WTC11 (cell line): Measurements from ENCODE around the gene HPSE. TPM values are rescaled to one million over a fixed set of nuclear protein-coding genes. Genes with fewer than 3 reads are reported as not detected.

Experiments
- ATAC-seq: fragments of 200-7000 bp; cut with Tn5 transposase; 2 replicates; pipeline ENCODE4 v1.10.0; 2021; ENCODE audit warnings: mild to moderate bottlenecking, moderate library complexity
- CTCF ChIA-PET: fragments of 300-600 bp; sonication (Branson Sonifier 250); formaldehyde crosslinking; loops from one replicate; lab custom pipeline; 2021; ENCODE audit warnings: antibody characterized with exemption; lab: Charles Lee
- POLR2A ChIA-PET: fragments of 350-600 bp; sonication (Branson Sonifier 250); formaldehyde crosslinking; loops from one replicate; lab custom pipeline; 2021; ENCODE audit warnings: antibody characterized with exemption; lab: Charles Lee
- DNase-seq: peaks from one replicate; pipeline ENCODE4 v3.0.0; 2021; ENCODE audit warnings: low spot score
- H3K27ac Mint-ChIP-seq: 2 replicates; pipeline ENCODE4 v1.8.0; 2021; ENCODE audit warnings: mixed read lengths
- H3K27me3 Mint-ChIP-seq: 2 replicates; pipeline ENCODE4 v1.8.0; 2021; ENCODE audit warnings: low read depth, mild to moderate bottlenecking, moderate library complexity, mixed read lengths
- H3K36me3 Mint-ChIP-seq: 2 replicates; pipeline ENCODE4 v1.8.0; 2021; ENCODE audit warnings: mixed read lengths
- H3K4me1 Mint-ChIP-seq: 2 replicates; pipeline ENCODE4 v1.8.0; 2022; ENCODE audit warnings: mixed read lengths
- H3K4me3 Mint-ChIP-seq: 2 replicates; pipeline ENCODE4 v1.8.0; 2021; ENCODE audit warnings: mild to moderate bottlenecking, moderate library complexity, mixed read lengths
- H3K9me3 Mint-ChIP-seq: 2 replicates; pipeline ENCODE4 v1.8.0; 2021; ENCODE audit warnings: mixed read lengths
- ATF1 ChIP-seq: sonication (generic); formaldehyde crosslinking; IDR thresholded peaks from 2 replicates; pipeline ENCODE4 v1.8.1; 2023; ENCODE audit warnings: mild to moderate bottlenecking, moderate library complexity, missing genetic modification reagents
- CREB1 ChIP-seq: sonication (generic); formaldehyde crosslinking; IDR thresholded peaks from 2 replicates; pipeline ENCODE4 v1.8.0; 2023; ENCODE audit warnings: mild to moderate bottlenecking, missing genetic modification reagents
- EMX1 ChIP-seq: fragments of 250-450 bp; sonication (Bioruptor Pico); IDR thresholded peaks from 2 replicates; pipeline ENCODE4 v1.8.0; 2021; ENCODE audit warnings: mild to moderate bottlenecking
- JAZF1 ChIP-seq: fragments of 250-450 bp; sonication (Bioruptor Pico); IDR thresholded peaks from 2 replicates; pipeline ENCODE4 v1.9.0; 2021; ENCODE audit warnings: moderate library complexity, mild to moderate bottlenecking, inconsistent platforms
- MYBL2 ChIP-seq: sonication (generic); formaldehyde crosslinking; IDR thresholded peaks from 2 replicates; pipeline ENCODE4 v1.8.1; 2023; ENCODE audit warnings: mild to moderate bottlenecking, moderate library complexity, missing genetic modification reagents
- NFYB ChIP-seq: sonication (generic); formaldehyde crosslinking; conservative IDR thresholded peaks from 2 replicates; pipeline ENCODE4 v1.8.0; 2022; ENCODE audit warnings: low read depth, missing genetic modification reagents
- SMAD3 ChIP-seq: sonication (generic); formaldehyde crosslinking; IDR thresholded peaks from 2 replicates; pipeline ENCODE4 v1.8.0; 2022; ENCODE audit warnings: missing genetic modification reagents, mild to moderate bottlenecking, borderline replicate concordance
- TEAD4 ChIP-seq: sonication (generic); formaldehyde crosslinking; IDR thresholded peaks from 2 replicates; pipeline ENCODE4 v1.8.0; 2022; ENCODE audit warnings: mild to moderate bottlenecking, missing genetic modification reagents
- ZNF138 ChIP-seq: sonication (generic); formaldehyde crosslinking; conservative IDR thresholded peaks from 2 replicates; pipeline ENCODE4 v1.8.1; 2022; ENCODE audit warnings: mild to moderate bottlenecking, moderate library complexity, missing genetic modification reagents
- ZNF263 ChIP-seq: sonication (generic); formaldehyde crosslinking; IDR thresholded peaks from 2 replicates; pipeline ENCODE4 v1.8.1; 2022; ENCODE audit warnings: low read depth, mild to moderate bottlenecking, moderate library complexity, missing genetic modification reagents
- ZNF423 ChIP-seq: fragments of 250-450 bp; sonication (Bioruptor Pico); IDR thresholded peaks from 2 replicates; pipeline ENCODE4 v2.1.2; 2022; ENCODE audit warnings: mild to moderate bottlenecking, moderate library complexity
- total RNA-seq: library from RNA; stranded (reverse); gene quantifications from 3 replicates; pipeline ENCODE4 v1.2.3, GENCODE V29; 2021
- TF ChIP-seq, protein P1 (sequence below): sonication (generic); formaldehyde crosslinking; IDR thresholded peaks from 2 replicates; pipeline ENCODE4 v1.8.0; 2022; ENCODE audit warnings: mild to moderate bottlenecking, missing genetic modification reagents
- TF ChIP-seq, protein P2 (sequence below): sonication (generic); formaldehyde crosslinking; IDR thresholded peaks from 2 replicates; pipeline ENCODE4 v1.8.1; 2023; ENCODE audit warnings: mild to moderate bottlenecking, missing genetic modification reagents
- TF ChIP-seq, protein P3 (sequence below): fragments of 250-450 bp; sonication (Bioruptor Pico); IDR thresholded peaks from 2 replicates; pipeline ENCODE4 v1.9.0; 2021; ENCODE audit warnings: mild to moderate bottlenecking, borderline replicate concordance
- TF ChIP-seq, protein P4 (sequence below): fragments of 250-450 bp; sonication (Bioruptor Pico); IDR thresholded peaks from 2 replicates; pipeline ENCODE4 v1.9.0; 2021; ENCODE audit warnings: mild to moderate bottlenecking
- TF ChIP-seq, protein P5 (sequence below): sonication (generic); formaldehyde crosslinking; IDR thresholded peaks from 2 replicates; pipeline ENCODE4 v1.8.1; 2022; ENCODE audit warnings: low read depth, mild to moderate bottlenecking, moderate library complexity, missing genetic modification reagents, borderline replicate concordance
- TF ChIP-seq, protein P6 (sequence below): sonication (generic); formaldehyde crosslinking; IDR thresholded peaks from 2 replicates; pipeline ENCODE4 v1.8.1; 2022; ENCODE audit warnings: missing genetic modification reagents, borderline replicate concordance
- TF ChIP-seq, protein P7 (sequence below): fragments of 250-450 bp; sonication (Bioruptor Pico); conservative IDR thresholded peaks from 2 replicates; pipeline ENCODE4 v1.9.0; 2021; ENCODE audit warnings: mild to moderate bottlenecking
- TF ChIP-seq, protein P8 (sequence below): sonication (generic); formaldehyde crosslinking; IDR thresholded peaks from 2 replicates; pipeline ENCODE4 v1.8.0; 2022; ENCODE audit warnings: mild to moderate bottlenecking, missing genetic modification reagents

HPSE gene
- total RNA-seq, 1 experiment from 2014 or later, result 3.0 TPM

DNA sequence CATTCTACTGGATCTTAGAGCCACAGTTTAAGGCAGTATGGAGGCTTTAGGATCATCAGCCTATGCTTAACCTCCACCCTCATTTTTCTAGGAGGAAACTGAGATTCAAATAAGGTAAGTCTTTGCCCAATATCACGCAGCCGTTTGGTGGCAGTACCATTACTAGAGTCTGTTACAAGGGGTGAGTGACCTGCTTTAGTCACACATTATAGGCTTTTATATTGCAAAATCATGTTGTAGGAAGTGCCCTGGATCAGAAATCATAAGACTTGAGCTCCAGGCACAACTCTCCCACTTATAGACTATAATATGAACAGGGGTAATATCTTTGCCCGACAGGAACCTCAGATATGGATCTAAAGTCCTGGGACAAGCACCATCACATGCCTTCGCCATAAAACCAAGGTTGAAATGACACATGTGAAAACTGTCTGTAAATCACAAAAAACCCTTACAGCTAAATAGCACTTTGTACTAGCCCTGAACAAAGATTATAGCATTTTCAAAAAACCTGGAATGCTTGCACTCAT lies 19.2 kb downstream of the HPSE start:
- CTCF ChIA-PET, result no interaction called here

DNA sequence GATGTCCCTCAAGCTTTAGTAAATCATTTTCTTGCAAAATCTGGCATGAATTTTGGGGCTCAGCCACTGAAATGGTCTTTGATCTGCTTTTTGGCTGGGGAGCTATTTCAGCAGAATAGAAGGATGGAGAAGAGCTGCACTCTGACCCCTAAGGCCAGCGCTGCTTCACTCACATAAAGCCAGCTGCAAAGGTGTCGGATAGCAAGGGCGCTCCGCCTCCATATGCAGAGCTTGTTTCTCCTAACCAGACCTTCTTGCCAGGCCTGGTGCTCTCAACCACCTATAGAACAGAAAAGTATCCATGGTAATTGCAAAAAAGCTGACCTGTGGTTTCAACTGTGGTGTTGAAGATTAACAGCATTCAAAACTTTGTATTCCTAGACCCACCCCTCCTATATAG lies 26.0 kb downstream of the HPSE start:
- ATAC-seq (peak; percentile 99), DNase-seq (peak; percentile 38)
- ChIA-PET CTCF (interaction anchor here (1.0 to 1.8 kb wide), 3 partner anchors 24 to 79 kb away, joined by 5 to 13 read pairs (median 5); partner anchors contain the start of gene COQ2), POLR2A (interaction anchor here (0.8 kb wide), 1 partner anchor 24 kb away, joined by 4 read pairs; the partner anchor contains the start of gene COQ2)
- no peaks in the 10 kb centered on the region for H3K9me3 Mint-ChIP-seq
- no peak overlapping the region for H3K4me3 Mint-ChIP-seq
- H3K36me3 Mint-ChIP-seq, result peaks cover 4% of the 10 kb centered on the region; the same call in 1 of the 2 replicates
- H3K4me1 Mint-ChIP-seq, result peaks cover 27% of the 10 kb centered on the region
- H3K27ac Mint-ChIP-seq, result no peak overlapping the region
- H3K27me3 Mint-ChIP-seq, result no peaks in the 10 kb centered on the region
- TF ChIP-seq, protein P1, sequence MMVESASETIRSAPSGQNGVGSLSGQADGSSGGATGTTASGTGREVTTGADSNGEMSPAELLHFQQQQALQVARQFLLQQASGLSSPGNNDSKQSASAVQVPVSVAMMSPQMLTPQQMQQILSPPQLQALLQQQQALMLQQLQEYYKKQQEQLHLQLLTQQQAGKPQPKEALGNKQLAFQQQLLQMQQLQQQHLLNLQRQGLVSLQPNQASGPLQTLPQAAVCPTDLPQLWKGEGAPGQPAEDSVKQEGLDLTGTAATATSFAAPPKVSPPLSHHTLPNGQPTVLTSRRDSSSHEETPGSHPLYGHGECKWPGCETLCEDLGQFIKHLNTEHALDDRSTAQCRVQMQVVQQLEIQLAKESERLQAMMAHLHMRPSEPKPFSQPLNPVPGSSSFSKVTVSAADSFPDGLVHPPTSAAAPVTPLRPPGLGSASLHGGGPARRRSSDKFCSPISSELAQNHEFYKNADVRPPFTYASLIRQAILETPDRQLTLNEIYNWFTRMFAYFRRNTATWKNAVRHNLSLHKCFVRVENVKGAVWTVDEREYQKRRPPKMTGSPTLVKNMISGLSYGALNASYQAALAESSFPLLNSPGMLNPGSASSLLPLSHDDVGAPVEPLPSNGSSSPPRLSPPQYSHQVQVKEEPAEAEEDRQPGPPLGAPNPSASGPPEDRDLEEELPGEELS (CRISPR knock-in tag), result no peak
- TF ChIP-seq NFYB (no peak), CREB1 (CRISPR knock-in tag) (no peak), SMAD3 (CRISPR knock-in tag) (no peak)
- TF ChIP-seq, protein P2, sequence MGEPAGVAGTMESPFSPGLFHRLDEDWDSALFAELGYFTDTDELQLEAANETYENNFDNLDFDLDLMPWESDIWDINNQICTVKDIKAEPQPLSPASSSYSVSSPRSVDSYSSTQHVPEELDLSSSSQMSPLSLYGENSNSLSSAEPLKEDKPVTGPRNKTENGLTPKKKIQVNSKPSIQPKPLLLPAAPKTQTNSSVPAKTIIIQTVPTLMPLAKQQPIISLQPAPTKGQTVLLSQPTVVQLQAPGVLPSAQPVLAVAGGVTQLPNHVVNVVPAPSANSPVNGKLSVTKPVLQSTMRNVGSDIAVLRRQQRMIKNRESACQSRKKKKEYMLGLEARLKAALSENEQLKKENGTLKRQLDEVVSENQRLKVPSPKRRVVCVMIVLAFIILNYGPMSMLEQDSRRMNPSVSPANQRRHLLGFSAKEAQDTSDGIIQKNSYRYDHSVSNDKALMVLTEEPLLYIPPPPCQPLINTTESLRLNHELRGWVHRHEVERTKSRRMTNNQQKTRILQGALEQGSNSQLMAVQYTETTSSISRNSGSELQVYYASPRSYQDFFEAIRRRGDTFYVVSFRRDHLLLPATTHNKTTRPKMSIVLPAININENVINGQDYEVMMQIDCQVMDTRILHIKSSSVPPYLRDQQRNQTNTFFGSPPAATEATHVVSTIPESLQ (CRISPR knock-in tag), result no peak
- TF ChIP-seq, protein P3, sequence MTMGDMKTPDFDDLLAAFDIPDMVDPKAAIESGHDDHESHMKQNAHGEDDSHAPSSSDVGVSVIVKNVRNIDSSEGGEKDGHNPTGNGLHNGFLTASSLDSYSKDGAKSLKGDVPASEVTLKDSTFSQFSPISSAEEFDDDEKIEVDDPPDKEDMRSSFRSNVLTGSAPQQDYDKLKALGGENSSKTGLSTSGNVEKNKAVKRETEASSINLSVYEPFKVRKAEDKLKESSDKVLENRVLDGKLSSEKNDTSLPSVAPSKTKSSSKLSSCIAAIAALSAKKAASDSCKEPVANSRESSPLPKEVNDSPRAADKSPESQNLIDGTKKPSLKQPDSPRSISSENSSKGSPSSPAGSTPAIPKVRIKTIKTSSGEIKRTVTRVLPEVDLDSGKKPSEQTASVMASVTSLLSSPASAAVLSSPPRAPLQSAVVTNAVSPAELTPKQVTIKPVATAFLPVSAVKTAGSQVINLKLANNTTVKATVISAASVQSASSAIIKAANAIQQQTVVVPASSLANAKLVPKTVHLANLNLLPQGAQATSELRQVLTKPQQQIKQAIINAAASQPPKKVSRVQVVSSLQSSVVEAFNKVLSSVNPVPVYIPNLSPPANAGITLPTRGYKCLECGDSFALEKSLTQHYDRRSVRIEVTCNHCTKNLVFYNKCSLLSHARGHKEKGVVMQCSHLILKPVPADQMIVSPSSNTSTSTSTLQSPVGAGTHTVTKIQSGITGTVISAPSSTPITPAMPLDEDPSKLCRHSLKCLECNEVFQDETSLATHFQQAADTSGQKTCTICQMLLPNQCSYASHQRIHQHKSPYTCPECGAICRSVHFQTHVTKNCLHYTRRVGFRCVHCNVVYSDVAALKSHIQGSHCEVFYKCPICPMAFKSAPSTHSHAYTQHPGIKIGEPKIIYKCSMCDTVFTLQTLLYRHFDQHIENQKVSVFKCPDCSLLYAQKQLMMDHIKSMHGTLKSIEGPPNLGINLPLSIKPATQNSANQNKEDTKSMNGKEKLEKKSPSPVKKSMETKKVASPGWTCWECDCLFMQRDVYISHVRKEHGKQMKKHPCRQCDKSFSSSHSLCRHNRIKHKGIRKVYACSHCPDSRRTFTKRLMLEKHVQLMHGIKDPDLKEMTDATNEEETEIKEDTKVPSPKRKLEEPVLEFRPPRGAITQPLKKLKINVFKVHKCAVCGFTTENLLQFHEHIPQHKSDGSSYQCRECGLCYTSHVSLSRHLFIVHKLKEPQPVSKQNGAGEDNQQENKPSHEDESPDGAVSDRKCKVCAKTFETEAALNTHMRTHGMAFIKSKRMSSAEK (CRISPR knock-in tag), result no peak
- TF ChIP-seq, protein P4, sequence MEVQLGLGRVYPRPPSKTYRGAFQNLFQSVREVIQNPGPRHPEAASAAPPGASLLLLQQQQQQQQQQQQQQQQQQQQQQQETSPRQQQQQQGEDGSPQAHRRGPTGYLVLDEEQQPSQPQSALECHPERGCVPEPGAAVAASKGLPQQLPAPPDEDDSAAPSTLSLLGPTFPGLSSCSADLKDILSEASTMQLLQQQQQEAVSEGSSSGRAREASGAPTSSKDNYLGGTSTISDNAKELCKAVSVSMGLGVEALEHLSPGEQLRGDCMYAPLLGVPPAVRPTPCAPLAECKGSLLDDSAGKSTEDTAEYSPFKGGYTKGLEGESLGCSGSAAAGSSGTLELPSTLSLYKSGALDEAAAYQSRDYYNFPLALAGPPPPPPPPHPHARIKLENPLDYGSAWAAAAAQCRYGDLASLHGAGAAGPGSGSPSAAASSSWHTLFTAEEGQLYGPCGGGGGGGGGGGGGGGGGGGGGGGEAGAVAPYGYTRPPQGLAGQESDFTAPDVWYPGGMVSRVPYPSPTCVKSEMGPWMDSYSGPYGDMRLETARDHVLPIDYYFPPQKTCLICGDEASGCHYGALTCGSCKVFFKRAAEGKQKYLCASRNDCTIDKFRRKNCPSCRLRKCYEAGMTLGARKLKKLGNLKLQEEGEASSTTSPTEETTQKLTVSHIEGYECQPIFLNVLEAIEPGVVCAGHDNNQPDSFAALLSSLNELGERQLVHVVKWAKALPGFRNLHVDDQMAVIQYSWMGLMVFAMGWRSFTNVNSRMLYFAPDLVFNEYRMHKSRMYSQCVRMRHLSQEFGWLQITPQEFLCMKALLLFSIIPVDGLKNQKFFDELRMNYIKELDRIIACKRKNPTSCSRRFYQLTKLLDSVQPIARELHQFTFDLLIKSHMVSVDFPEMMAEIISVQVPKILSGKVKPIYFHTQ (CRISPR knock-in tag), result no peak

More for the DNA sequence above, 19.2 kb downstream of the HPSE start:
- ATAC-seq (no peak), DNase-seq (no peak)
- Mint-ChIP-seq H3K9me3 (no peaks in the 10 kb centered on the region), H3K4me1 (no peaks in the 10 kb centered on the region), H3K36me3 (peaks cover 4% of the 10 kb centered on the region; the same call in 1 of the 2 replicates), H3K27ac (no peak overlapping the region), H3K27me3 (no peaks in the 10 kb centered on the region), H3K4me3 (no peak overlapping the region)
- POLR2A ChIA-PET, result no interaction called here
- TF ChIP-seq MYBL2 (CRISPR knock-in tag), result no peak
- TF ChIP-seq, protein P5, sequence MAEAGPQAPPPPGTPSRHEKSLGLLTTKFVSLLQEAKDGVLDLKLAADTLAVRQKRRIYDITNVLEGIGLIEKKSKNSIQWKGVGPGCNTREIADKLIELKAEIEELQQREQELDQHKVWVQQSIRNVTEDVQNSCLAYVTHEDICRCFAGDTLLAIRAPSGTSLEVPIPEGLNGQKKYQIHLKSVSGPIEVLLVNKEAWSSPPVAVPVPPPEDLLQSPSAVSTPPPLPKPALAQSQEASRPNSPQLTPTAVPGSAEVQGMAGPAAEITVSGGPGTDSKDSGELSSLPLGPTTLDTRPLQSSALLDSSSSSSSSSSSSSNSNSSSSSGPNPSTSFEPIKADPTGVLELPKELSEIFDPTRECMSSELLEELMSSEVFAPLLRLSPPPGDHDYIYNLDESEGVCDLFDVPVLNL (CRISPR knock-in tag), result no peak
- TF ChIP-seq, protein P6, sequence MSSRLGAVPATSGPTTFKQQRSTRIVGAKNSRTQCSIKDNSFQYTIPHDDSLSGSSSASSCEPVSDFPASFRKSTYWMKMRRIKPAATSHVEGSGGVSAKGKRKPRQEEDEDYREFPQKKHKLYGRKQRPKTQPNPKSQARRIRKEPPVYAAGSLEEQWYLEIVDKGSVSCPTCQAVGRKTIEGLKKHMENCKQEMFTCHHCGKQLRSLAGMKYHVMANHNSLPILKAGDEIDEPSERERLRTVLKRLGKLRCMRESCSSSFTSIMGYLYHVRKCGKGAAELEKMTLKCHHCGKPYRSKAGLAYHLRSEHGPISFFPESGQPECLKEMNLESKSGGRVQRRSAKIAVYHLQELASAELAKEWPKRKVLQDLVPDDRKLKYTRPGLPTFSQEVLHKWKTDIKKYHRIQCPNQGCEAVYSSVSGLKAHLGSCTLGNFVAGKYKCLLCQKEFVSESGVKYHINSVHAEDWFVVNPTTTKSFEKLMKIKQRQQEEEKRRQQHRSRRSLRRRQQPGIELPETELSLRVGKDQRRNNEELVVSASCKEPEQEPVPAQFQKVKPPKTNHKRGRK (CRISPR knock-in tag), result no peak
- TF ChIP-seq JAZF1 (CRISPR knock-in tag), result no peak
- no peak for TF ChIP-seq ZNF138 (CRISPR knock-in tag)
- TF ChIP-seq ZNF423 (CRISPR knock-in tag), result no peak
- TF ChIP-seq, protein P7, sequence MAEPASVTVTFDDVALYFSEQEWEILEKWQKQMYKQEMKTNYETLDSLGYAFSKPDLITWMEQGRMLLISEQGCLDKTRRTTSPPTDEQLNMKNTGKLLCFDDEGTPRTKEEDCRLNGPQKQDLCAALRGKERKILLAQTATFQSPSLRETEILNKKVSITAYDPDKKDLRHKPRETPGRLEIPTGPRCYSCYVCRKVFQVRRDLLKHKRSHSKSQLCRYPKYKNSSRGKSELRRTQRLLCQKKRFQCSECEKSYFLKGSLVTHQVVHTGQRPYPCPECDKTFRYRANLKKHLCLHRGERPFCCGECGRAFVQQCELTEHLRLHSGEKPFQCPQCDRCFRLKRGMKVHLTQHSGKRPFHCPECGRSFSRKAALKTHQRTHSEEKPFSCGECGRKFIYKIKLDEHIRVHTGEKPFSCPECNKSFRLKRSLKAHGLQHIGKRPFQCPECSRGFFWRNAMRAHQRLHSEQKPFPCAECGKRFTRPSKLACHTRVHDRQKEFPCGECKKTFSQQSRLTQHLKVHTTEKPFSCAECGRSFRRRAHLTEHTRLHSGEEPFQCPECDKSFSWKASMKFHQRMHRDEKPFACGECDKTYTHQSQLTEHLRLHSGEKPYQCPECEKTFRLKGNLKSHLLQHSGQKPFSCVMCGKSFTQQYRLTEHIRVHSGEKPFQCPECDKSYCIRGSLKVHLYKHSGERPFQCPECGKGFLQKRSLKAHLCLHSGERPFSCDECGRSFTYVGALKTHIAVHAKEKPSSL (CRISPR knock-in tag), result no peak
- no peak for TF ChIP-seq TEAD4 (CRISPR knock-in tag)
- no peak for TF ChIP-seq EMX1 (CRISPR knock-in tag)
- no peak for TF ChIP-seq ZNF263 (CRISPR knock-in tag)
- TF ChIP-seq ATF1, result no peak
- TF ChIP-seq, protein P8, sequence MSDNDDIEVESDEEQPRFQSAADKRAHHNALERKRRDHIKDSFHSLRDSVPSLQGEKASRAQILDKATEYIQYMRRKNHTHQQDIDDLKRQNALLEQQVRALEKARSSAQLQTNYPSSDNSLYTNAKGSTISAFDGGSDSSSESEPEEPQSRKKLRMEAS, result no peak
